ENCODE measurements around the gene EIF4E2. TPM values are rescaled to one million over a fixed set of nuclear protein-coding genes. Genes with fewer than 3 reads are reported as not detected.

The EIF4E2 gene
- total and polyA plus RNA-seq, 2 of the 13 experiments (the other 11 are each of a cell fraction or from before 2014, with no cell fraction given): 25.0 to 101 TPM

GRCh38 chr2:232563580-232563979, 13.1 kb downstream of the EIF4E2 start (continued):
- TF ChIP-seq ZNF557 (CRISPR knock-in tag; IDR thresholded peaks at IDR 0.05) (no peak), HDAC1 (CRISPR knock-in tag; IDR thresholded peaks at IDR 0.05) (no peak), EHMT2 (IDR thresholded peaks at IDR 0.05; ENCODE audit: borderline replicate concordance, low read depth, low read length) (no peak), ATF7-NPFF (CRISPR knock-in tag; IDR thresholded peaks at IDR 0.05; ENCODE audit: low read depth) (no peak), ZKSCAN5 (CRISPR knock-in tag; IDR thresholded peaks at IDR 0.05) (no peak), ZNF609 (CRISPR knock-in tag; IDR thresholded peaks at IDR 0.05; ENCODE audit: borderline replicate concordance) (no peak), SRSF4 (IDR thresholded peaks at IDR 0.05; ENCODE audit: low read depth, low read length, poor library complexity, severe bottlenecking) (no peak)

- Histone ChIP-seq H3K9ac (ENCODE audit: insufficient read depth, low read depth, low read length) (no peak overlapping the region), H3K4me1 (ENCODE audit: insufficient read depth, low read length) (peaks cover 4% of the 10 kb centered on the region), H3K79me2 (ENCODE audit: insufficient read depth, low read length) (no peaks in the 10 kb centered on the region), H3K36me3 (replicated peaks in 1 of 2; ENCODE audit: control insufficient read depth in 1 of 2, insufficient read depth in 2 of 2, low read length in 2 of 2) (peaks cover 43 to 79% of the 10 kb centered on the region in 2 experiments), H3K27ac (ENCODE audit: extremely low read length, insufficient read depth, low read length) (no peak overlapping the region), H4K20me1 (ENCODE audit: insufficient read depth, low read length) (no peaks in the 10 kb centered on the region), H3K4me2 (ENCODE audit: low read depth, low read length) (no peak overlapping the region), H3K4me3 (replicated peaks in 1 of 3; ENCODE audit: insufficient read depth in 1 of 3, low read depth in 2 of 3, low read length in 3 of 3) (no peak overlapping the region), H3K27me3 (ENCODE audit: control insufficient read depth in 1 of 2, insufficient read depth in 2 of 2, low read length in 2 of 2) (no peaks in the 10 kb centered on the region), H2AFZ (ENCODE audit: low read length) (no peak overlapping the region), H3K9me3 (ENCODE audit: low read length) (no peaks in the 10 kb centered on the region)
- POLR2A ChIA-PET: no interaction called here
- intact Hi-C loops (cut with micrococcal nuclease; ENCODE audit: unreplicated experiment): no loop called here
- no TSS peak for BruUV-seq (replicated peaks)
- FAIRE-seq: no peak
- ATAC-seq: no peak
- in situ Hi-C loops (cut with HindIII; ENCODE audit: extremely low pct_ligation_motif_present, low pct_unique_long_range_greater_than_20kb): no loop called here
- DNase-seq (ENCODE audit: low spot score): no peak
- CTCF ChIA-PET (ENCODE audit: low intra/inter-chr PET ratio, low total read pairs): no interaction called here
- TF ChIP-seq REPIN1 (CRISPR knock-in tag; IDR thresholded peaks at IDR 0.05; ENCODE audit: borderline replicate concordance, low read depth) (no peak), ZNF75D (CRISPR knock-in tag; IDR thresholded peaks at IDR 0.05; ENCODE audit: borderline replicate concordance) (no peak), AHDC1 (CRISPR knock-in tag; IDR thresholded peaks at IDR 0.05; ENCODE audit: borderline replicate concordance) (no peak)
These were observed 17.2 kb downstream of the EIF4E2 start for GRCh38 chr2:232567721-232568120.

All from HepG2 (cell line).